Panc1 (cell line): ENCODE data around the gene ZDHHC14. TPM values are rescaled to one million over a fixed set of nuclear protein-coding genes. Genes with fewer than 3 reads are reported as not detected.

Experiments used
- ATAC-seq: fragments of 200-7000 bp; cut with Tn5 transposase; 2 replicates; pipeline ENCODE4 v1.9.1; 2020; ENCODE audit warnings: mild to moderate bottlenecking, moderate library complexity
- BruUV-seq: library from RNA; stranded (reverse); fragments of 400-500 nt; replicated peaks from 2 replicates; lab custom pipeline; 2021; lab: Mats Ljungman, UMichigan
- CTCF ChIA-PET: fragments of 300-600 bp; sonication (Branson Sonifier 250); formaldehyde crosslinking; loops from one replicate; lab custom pipeline; 2022; ENCODE audit warnings: antibody characterized with exemption; lab: Charles Lee
- POLR2A ChIA-PET: fragments of 300-600 bp; sonication (Branson Sonifier 250); formaldehyde crosslinking; loops from one replicate; lab custom pipeline; 2022; ENCODE audit warnings: antibody characterized with exemption; lab: Charles Lee
- DNase-seq: peaks from one replicate; pipeline ENCODE4 v3.0.0-alpha.2; 2010; ENCODE audit warnings: low read depth, low spot score
- H3K27ac ChIP-seq: 2 replicates; pipeline ENCODE4 v1.5.1; 2011; ENCODE audit warnings: mild to moderate bottlenecking, low read length, inconsistent platforms
- H3K27me3 ChIP-seq: fragments of 200-500 bp; sonication (Bioruptor generic); 2 replicates; pipeline ENCODE4 v1.6.0; 2014; ENCODE audit warnings: low read length, inconsistent platforms; ENCODE audit not compliant: control insufficient read depth, insufficient read depth
- H3K36me3 ChIP-seq: fragments of 200-500 bp; sonication (Bioruptor generic); 2 replicates; pipeline ENCODE4 v1.5.1; 2014; ENCODE audit warnings: inconsistent platforms, mild to moderate bottlenecking, low read length, moderate library complexity; ENCODE audit not compliant: control insufficient read depth, insufficient read depth
- H3K4me1 ChIP-seq: 2 replicates; pipeline ENCODE4 v1.5.1; 2011; ENCODE audit warnings: inconsistent platforms, mild to moderate bottlenecking, low read length, moderate library complexity; ENCODE audit not compliant: control insufficient read depth, insufficient read depth
- H3K4me3 ChIP-seq, 2 experiments: 2 replicates each; pipeline ENCODE4 v1.5.1; 2011 to 2012; ENCODE audit warnings: low read depth in 2 of 2, low read length in 2 of 2, mild to moderate bottlenecking in 2 of 2, inconsistent platforms in 1 of 2, moderate library complexity in 1 of 2
- H3K9me3 ChIP-seq: fragments of 200-500 bp; sonication (Bioruptor generic); 2 replicates; pipeline ENCODE4 v1.5.1; 2014; ENCODE audit warnings: low read depth, mild to moderate bottlenecking, inconsistent platforms, low read length, moderate library complexity; ENCODE audit not compliant: control insufficient read depth, insufficient read depth
- CTCF ChIP-seq: fragments of 450-650 bp; IDR thresholded peaks from 2 replicates; pipeline ENCODE4 v1.5.1; 2017; ENCODE audit warnings: mild to moderate bottlenecking
- POLR2AphosphoS5 ChIP-seq: IDR thresholded peaks from 2 replicates; pipeline ENCODE4 v1.6.1; 2012; ENCODE audit warnings: mild to moderate bottlenecking, low read depth, low read length, moderate library complexity
- REST ChIP-seq, 2 experiments: IDR thresholded peaks; 2 replicates each; pipeline ENCODE4 v1.6.1; 2011 to 2012; ENCODE audit warnings: low read depth in 2 of 2, control low read depth in 1 of 2, low read length in 1 of 2, mild to moderate bottlenecking in 1 of 2, moderate library complexity in 1 of 2; ENCODE audit not compliant: insufficient read depth in 1 of 2
- SIN3A ChIP-seq: IDR thresholded peaks from 2 replicates; pipeline ENCODE4 v1.6.1; 2012; ENCODE audit warnings: low read depth, mild to moderate bottlenecking, low read length, moderate library complexity, borderline replicate concordance; ENCODE audit not compliant: insufficient read depth
- TCF7L2 ChIP-seq: IDR thresholded peaks from 2 replicates; pipeline ENCODE4 v1.6.1; 2011; ENCODE audit warnings: mild to moderate bottlenecking, low read depth, low read length, inconsistent platforms
- in situ Hi-C: cut with HindIII; loops from 2 replicates; pipeline ENCODE4 v1.10.0; 2016; ENCODE audit warnings: low sequenced_read_pairs, low pct_unique_long_range_greater_than_20kb
- intact Hi-C: fragments of 100-400 bp; cut with micrococcal nuclease; formaldehyde crosslinking; loops from one replicate; pipeline ENCODE4 v1.10.0; 2022; ENCODE audit not compliant: unreplicated experiment
- total RNA-seq: library from RNA; stranded (reverse); gene quantifications from one replicate; pipeline ENCODE4 v1.2.1, GENCODE V29; 2021; ENCODE audit not compliant: unreplicated experiment

Gene ZDHHC14
- total RNA-seq, 1 experiment from 2014 or later: 19.9 TPM

- TF ChIP-seq SIN3A (no peak), CTCF (no peak), POLR2AphosphoS5 (no peak), TCF7L2 (no peak), REST (IDR thresholded peaks at IDR 0.05; ENCODE audit: insufficient read depth in 1 of 2, low read depth in 2 of 2, low read length in 1 of 2) (no peak)
- ChIA-PET POLR2A (no interaction called here), CTCF (no interaction called here)
- peaks cover 7% of the 10 kb centered on the region for H3K4me1 ChIP-seq
- H3K36me3 ChIP-seq: no peaks in the 10 kb centered on the region
- no peak overlapping the region for H3K27ac ChIP-seq
- intact Hi-C loops: no loop called here
- in situ Hi-C loops: no loop called here
- BruUV-seq: no TSS peak
- H3K9me3 ChIP-seq: no peaks in the 10 kb centered on the region
- no peak for DNase-seq
- no peak overlapping the region for H3K4me3 ChIP-seq
- ATAC-seq: no peak
- no peaks in the 10 kb centered on the region for H3K27me3 ChIP-seq
Observed at GRCh38 chr6:157513619-157514485, 132.9 kb downstream of the ZDHHC14 start.

GRCh38 chr6:157514659-157515496 lies 133.9 kb downstream of the ZDHHC14 start:
- H3K27ac ChIP-seq: no peak overlapping the region
- BruUV-seq: no TSS peak
- ATAC-seq (peak; percentile 77), DNase-seq (peak; percentile 33)
- no peak overlapping the region for H3K4me3 ChIP-seq
- intact Hi-C loops (no loop called here), in situ Hi-C loops (no loop called here)
- no peak for TF ChIP-seq TCF7L2
- no peak for TF ChIP-seq SIN3A
- TF ChIP-seq REST (IDR thresholded peaks at IDR 0.05; ENCODE audit: insufficient read depth in 1 of 2, low read depth in 2 of 2, low read length in 1 of 2): no peak
- TF ChIP-seq POLR2AphosphoS5: no peak
- no peak for TF ChIP-seq CTCF
- no peaks in the 10 kb centered on the region for H3K9me3 ChIP-seq
- ChIA-PET POLR2A (no interaction called here), CTCF (no interaction called here)
- H3K36me3 ChIP-seq: no peaks in the 10 kb centered on the region
- H3K27me3 ChIP-seq: no peaks in the 10 kb centered on the region
- peaks cover 10% of the 10 kb centered on the region for H3K4me1 ChIP-seq
